ENCODE results near the gene KLF11.
"Not testable (repeated sequence)": the region's sequence is repeated elsewhere in the genome, so short reads cannot be mapped to it uniquely, and the experiment has no call there.

KLF11 gene

GRCh38 chr2:10085043-10085667 is 41.8 kb downstream of the KLF11 start:
- DNase-seq (ENCODE audit: low read depth) = no peak

- no peak for DNase-seq (ENCODE audit: low read depth)
Observed at GRCh38 chr2:10085668-10086059, 42.3 kb downstream of the KLF11 start.

- DNase-seq (ENCODE audit: low read depth) = no peak
Observed at GRCh38 chr2:10086950-10087349, 43.6 kb downstream of the KLF11 start.

GRCh38 chr2:10087360-10087759 is 44.0 kb downstream of the KLF11 start:
- no peak for DNase-seq (ENCODE audit: low read depth)

- DNase-seq (ENCODE audit: low read depth) = no peak
Observed at GRCh38 chr2:10089565-10090190, 46.3 kb downstream of the KLF11 start.

GRCh38 chr2:10091182-10091888 is 48.0 kb downstream of the KLF11 start:
- DNase-seq (ENCODE audit: low read depth) = peak; percentile 15

DNA sequence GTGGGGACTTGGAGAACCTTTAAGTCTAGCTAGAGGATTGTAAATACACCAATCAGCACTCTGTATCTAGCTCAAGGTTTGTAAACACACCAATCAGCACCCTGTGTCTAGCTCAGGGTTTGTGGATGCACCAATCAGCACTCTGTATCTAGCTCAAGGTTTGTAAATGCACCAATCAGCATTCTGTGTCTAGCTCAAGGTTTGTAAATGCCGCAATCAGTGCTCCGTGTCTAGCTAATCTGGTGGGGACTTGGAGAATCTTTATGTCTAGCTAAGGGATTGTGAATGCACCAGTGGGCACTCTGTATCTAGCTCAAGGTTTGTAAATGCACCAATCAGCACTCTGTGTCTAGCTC is 48.5 kb downstream of the KLF11 start:
- DNase-seq (ENCODE audit: low read depth) = not testable (repeated sequence)

- no peak for DNase-seq (ENCODE audit: low read depth)
Observed at GRCh38 chr2:10094271-10094814, 51.0 kb downstream of the KLF11 start.

GRCh38 chr2:10095175-10095574 is 51.8 kb downstream of the KLF11 start:
- no peak for DNase-seq (ENCODE audit: low read depth)

DNA sequence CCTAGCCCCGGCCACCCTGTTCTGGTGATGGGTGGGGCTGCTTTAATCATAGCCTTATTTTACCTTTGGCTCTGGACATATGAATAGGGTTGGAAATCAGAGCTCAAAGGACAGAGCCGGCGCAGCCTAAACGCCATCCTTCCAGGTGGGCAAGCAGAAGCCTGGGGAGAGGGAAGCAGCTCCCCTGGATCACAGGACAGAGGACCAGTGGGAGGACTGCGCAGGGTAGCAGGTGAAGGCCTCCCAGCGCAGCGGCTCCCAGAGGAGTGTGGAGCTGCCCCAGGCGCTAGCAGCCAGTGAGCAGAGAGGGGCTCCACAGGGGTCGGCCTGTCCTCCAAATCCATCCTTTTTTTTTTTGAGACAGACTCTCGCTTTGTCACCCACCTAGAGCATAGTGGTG is 53.3 kb downstream of the KLF11 start:
- no peak for DNase-seq (ENCODE audit: low read depth)

- peak; percentile 38 for DNase-seq (ENCODE audit: low read depth)
Observed at GRCh38 chr2:10097352-10098148, 54.2 kb downstream of the KLF11 start.

DNA sequence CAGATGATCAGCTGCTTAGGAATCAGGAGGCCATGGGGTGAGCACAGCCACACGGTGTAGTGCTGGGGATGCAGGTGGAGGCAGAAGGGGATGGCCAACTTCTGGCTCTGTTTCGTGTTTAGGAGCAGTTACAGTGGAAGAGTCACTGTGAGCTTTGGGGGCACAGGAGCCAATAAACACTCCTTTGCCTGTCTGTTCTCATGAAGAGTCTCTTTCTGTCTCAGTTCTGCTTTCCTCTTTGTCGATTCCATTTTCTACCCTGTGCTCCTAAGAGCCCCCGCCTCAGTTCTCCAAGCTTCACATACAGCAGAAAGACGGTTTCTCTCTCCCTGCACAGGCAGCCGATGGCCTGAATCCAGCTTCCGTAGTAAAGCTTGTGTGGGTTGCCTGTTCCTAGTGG is 58.1 kb downstream of the KLF11 start:
- DNase-seq (ENCODE audit: low read depth) = no peak

GRCh38 chr2:10103179-10103578 is 59.8 kb downstream of the KLF11 start:
- DNase-seq (ENCODE audit: low read depth) = no peak

All from CMK (cell line).